OCI-LY3 (cell line): ENCODE data around the gene OLIG2.

ENCODE experiments used
- H2AFZ ChIP-seq: fragments of 200-600, 300-600 bp; shearing (Covaris generic); 2 replicates; pipeline ENCODE4 v1.6.0; 2014; ENCODE audit warnings: antibody characterized with exemption, low read depth, low read length
- H3K27ac ChIP-seq: fragments of 200-600, 300-600 bp; sonication (generic); 2 replicates; pipeline ENCODE4 v1.5.1; 2014; ENCODE audit warnings: mild to moderate bottlenecking, low read length, moderate library complexity, mixed read lengths
- H3K27me3 ChIP-seq: fragments of 200-600, 300-600 bp; sonication (generic); 2 replicates; pipeline ENCODE4 v1.6.1; 2014; ENCODE audit warnings: low read depth, low read length, mixed read lengths
- H3K36me3 ChIP-seq: fragments of 200-600, 300-600 bp; sonication (generic); replicated peaks from 2 replicates; pipeline ENCODE3; 2014; ENCODE audit warnings: low read depth, low read length, mixed read lengths
- H3K4me1 ChIP-seq: fragments of 300-600, 200-600 bp; sonication (generic); 2 replicates; pipeline ENCODE4 v1.6.1; 2014; ENCODE audit warnings: low read length, mixed read lengths
- H3K4me2 ChIP-seq: fragments of 200-600, 300-600 bp; sonication (generic); 2 replicates; pipeline ENCODE4 v1.6.1; 2014; ENCODE audit warnings: low read length, mixed read lengths
- H3K4me3 ChIP-seq: fragments of 300-600, 200-600 bp; sonication (generic); 2 replicates; pipeline ENCODE4 v1.5.1; 2014; ENCODE audit warnings: antibody characterized with exemption, mild to moderate bottlenecking, low read length, moderate library complexity
- H3K79me2 ChIP-seq: fragments of 300-600, 200-600 bp; shearing (Covaris generic); 2 replicates; pipeline ENCODE4 v1.6.1; 2014; ENCODE audit warnings: mild to moderate bottlenecking, low read length, mixed read lengths
- H3K9ac ChIP-seq: fragments of 300-600, 200-600 bp; shearing (Covaris generic); 2 replicates; pipeline ENCODE4 v1.6.0; 2014; ENCODE audit warnings: mild to moderate bottlenecking, low read length, moderate library complexity
- H3K9me3 ChIP-seq: fragments of 200-600, 300-600 bp; shearing (Covaris generic); 2 replicates; pipeline ENCODE4 v1.6.1; 2014; ENCODE audit warnings: low read length, mixed read lengths; ENCODE audit not compliant: insufficient read depth
- H4K20me1 ChIP-seq: fragments of 200-600, 300-600 bp; sonication (generic); 2 replicates; pipeline ENCODE4 v1.6.1; 2016; ENCODE audit warnings: low read length, mixed read lengths; ENCODE audit not compliant: insufficient read depth
- CTCF ChIP-seq: fragments of 200-600, 300-600 bp; sonication (generic); IDR thresholded peaks from 2 replicates; pipeline ENCODE4 v1.5.1; 2014; ENCODE audit warnings: antibody characterized with exemption, low read length, low read depth
- EZH2phosphoT487 ChIP-seq: fragments of 200-600 bp; shearing (Covaris generic); IDR thresholded peaks from 2 replicates; pipeline ENCODE4 v1.6.1; 2018; ENCODE audit warnings: antibody characterized with exemption, mixed run types, low read depth

OLIG2 gene

GRCh38 chr21:33059380-33059841, 33.7 kb downstream of the OLIG2 start:
- Histone ChIP-seq H2AFZ (no peak overlapping the region), H3K9ac (no peak overlapping the region), H3K4me1 (peaks cover 14% of the 10 kb centered on the region), H3K27ac (no peak overlapping the region), H4K20me1 (no peaks in the 10 kb centered on the region), H3K9me3 (no peaks in the 10 kb centered on the region), H3K27me3 (peaks cover 7% of the 10 kb centered on the region), H3K36me3 (no peaks in the 10 kb centered on the region), H3K4me3 (no peak overlapping the region), H3K4me2 (peak overlapping the region; percentile 22; the same call in 1 of the 2 replicates), H3K79me2 (no peaks in the 10 kb centered on the region)
- no peak for TF ChIP-seq CTCF
- no peak for TF ChIP-seq EZH2phosphoT487

DNA sequence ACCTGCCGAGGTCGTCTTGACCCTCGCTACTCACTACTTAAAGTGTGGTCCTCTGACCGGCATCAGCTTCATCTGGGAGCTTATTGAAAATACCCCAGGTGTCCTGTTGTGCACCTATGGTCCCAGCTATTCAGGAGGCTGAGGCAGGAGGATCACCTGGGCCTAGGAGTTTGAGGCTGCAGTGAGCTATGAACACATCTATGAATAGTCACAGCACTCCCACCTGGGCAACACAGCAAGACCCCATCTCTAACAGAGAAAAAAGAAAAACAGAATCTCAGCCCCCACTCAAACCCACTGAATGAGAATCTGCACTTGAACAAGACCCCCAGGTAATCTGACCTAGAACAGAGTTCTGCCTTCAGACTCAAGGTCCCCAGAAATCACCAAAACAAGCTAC, 35.5 kb downstream of the OLIG2 start:
- Histone ChIP-seq H3K36me3 (no peaks in the 10 kb centered on the region), H3K9ac (no peak overlapping the region), H3K9me3 (no peaks in the 10 kb centered on the region), H2AFZ (no peak overlapping the region), H3K4me1 (peaks cover 14% of the 10 kb centered on the region), H4K20me1 (no peaks in the 10 kb centered on the region), H3K4me3 (no peak overlapping the region), H3K27me3 (peaks cover 7% of the 10 kb centered on the region), H3K27ac (no peak overlapping the region), H3K4me2 (no peak overlapping the region), H3K79me2 (no peaks in the 10 kb centered on the region)
- no peak for TF ChIP-seq EZH2phosphoT487
- TF ChIP-seq CTCF, result no peak

DNA sequence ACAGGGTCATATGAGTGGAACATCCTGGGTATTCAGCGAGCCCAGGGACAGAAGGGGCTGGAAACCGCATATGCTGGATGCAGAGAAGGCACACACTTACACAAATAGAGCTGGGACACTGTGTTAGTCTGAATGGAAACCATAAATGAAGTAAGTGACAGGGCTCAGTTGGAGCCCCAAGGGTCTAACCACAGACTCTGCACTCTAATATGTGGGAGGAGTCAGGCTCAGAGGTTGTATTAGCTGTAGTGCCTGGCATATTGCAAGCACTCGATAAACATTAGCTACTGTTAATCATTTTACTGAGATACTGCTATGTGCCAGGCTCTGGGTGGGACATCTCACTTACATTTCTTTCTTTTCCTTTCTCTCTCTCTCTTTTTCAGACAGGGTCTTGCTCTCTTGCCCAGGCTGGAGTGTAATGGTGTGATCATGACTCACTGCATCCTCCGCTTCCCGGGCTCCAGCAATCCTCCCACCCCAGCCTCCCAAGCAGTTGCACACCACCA, 37.7 kb downstream of the OLIG2 start:
- Histone ChIP-seq H3K9ac (no peak overlapping the region), H3K27me3 (peaks cover 7% of the 10 kb centered on the region), H3K27ac (no peak overlapping the region), H3K36me3 (no peaks in the 10 kb centered on the region), H4K20me1 (no peaks in the 10 kb centered on the region), H3K9me3 (no peaks in the 10 kb centered on the region), H2AFZ (no peak overlapping the region), H3K79me2 (no peaks in the 10 kb centered on the region), H3K4me1 (peaks cover 29% of the 10 kb centered on the region), H3K4me3 (no peak overlapping the region), H3K4me2 (no peak overlapping the region)
- TF ChIP-seq CTCF (no peak), EZH2phosphoT487 (no peak)

GRCh38 chr21:33063907-33064622, 38.3 kb downstream of the OLIG2 start:
- no peaks in the 10 kb centered on the region for H3K79me2 ChIP-seq
- H2AFZ ChIP-seq, result no peak overlapping the region
- H3K27ac ChIP-seq, result no peak overlapping the region
- no peak overlapping the region for H3K4me3 ChIP-seq
- no peak overlapping the region for H3K9ac ChIP-seq
- TF ChIP-seq EZH2phosphoT487 (no peak), CTCF (no peak)
- peaks cover 7% of the 10 kb centered on the region for H3K27me3 ChIP-seq
- no peaks in the 10 kb centered on the region for H3K9me3 ChIP-seq
- H3K4me2 ChIP-seq, result no peak overlapping the region
- H3K36me3 ChIP-seq, result no peaks in the 10 kb centered on the region
- H4K20me1 ChIP-seq, result no peaks in the 10 kb centered on the region
- peaks cover 27% of the 10 kb centered on the region for H3K4me1 ChIP-seq
